ENCODE data around the gene SLC26A1.

SLC26A1 gene

GRCh38 chr4:1028574-1029220 lies 35.5 kb upstream of the SLC26A1 start:
- no peak for DNase-seq

- DNase-seq = no peak
These were observed 34.7 kb upstream of the SLC26A1 start for GRCh38 chr4:1027915-1028238.

GRCh38 chr4:1027219-1027914 lies 34.2 kb upstream of the SLC26A1 start:
- DNase-seq = no peak

GRCh38 chr4:1026115-1026514 lies 32.9 kb upstream of the SLC26A1 start:
- DNase-seq = no peak

GRCh38 chr4:1024882-1025545 lies 31.8 kb upstream of the SLC26A1 start:
- DNase-seq = no peak

GRCh38 chr4:1023895-1024740 lies 30.9 kb upstream of the SLC26A1 start:
- DNase-seq = no peak

- DNase-seq = no peak
These were observed 30.0 kb upstream of the SLC26A1 start for GRCh38 chr4:1023075-1023640.

- DNase-seq = no peak
These were observed 29.5 kb upstream of the SLC26A1 start for GRCh38 chr4:1022739-1023066.

GRCh38 chr4:1022051-1022738 lies 29.0 kb upstream of the SLC26A1 start:
- no peak for DNase-seq

- DNase-seq = no peak
These were observed 28.3 kb upstream of the SLC26A1 start for GRCh38 chr4:1021386-1022050.

- no peak for DNase-seq
These were observed 26.7 kb upstream of the SLC26A1 start for GRCh38 chr4:1019729-1020470.

GRCh38 chr4:1019320-1019719 lies 26.1 kb upstream of the SLC26A1 start:
- DNase-seq = no peak

- no peak for DNase-seq
These were observed 25.2 kb upstream of the SLC26A1 start for GRCh38 chr4:1018147-1019020.

- no peak for DNase-seq
These were observed 24.5 kb upstream of the SLC26A1 start for GRCh38 chr4:1017706-1018105.

GRCh38 chr4:1017211-1017610 lies 24.0 kb upstream of the SLC26A1 start:
- DNase-seq = no peak

GRCh38 chr4:1015746-1016145 lies 22.5 kb upstream of the SLC26A1 start:
- no peak for DNase-seq

GRCh38 chr4:1015179-1015578 lies 22.0 kb upstream of the SLC26A1 start:
- DNase-seq = no peak

- no peak for DNase-seq
These were observed 21.3 kb upstream of the SLC26A1 start for GRCh38 chr4:1014291-1015167.
